ENCODE measurements around the gene LEMD2. TPM values are rescaled to one million over a fixed set of nuclear protein-coding genes. Genes with fewer than 3 reads are reported as not detected.

Gene LEMD2
- total RNA-seq, 4 donors from 2014 or later: 50.0 to 76.6 (median 64.6) TPM

- DNase-seq: no peak
- Histone ChIP-seq H3K36me3 (no peaks in the 10 kb centered on the region), H3K4me1 (no peaks in the 10 kb centered on the region), H3K27me3 (no peaks in the 10 kb centered on the region), H3K4me3 (replicated peaks in 1 of 3) (no peak overlapping the region), H3K9me3 (no peaks in the 10 kb centered on the region), H3K27ac (no peak overlapping the region)
- WGBS, 2 donors: 51 to 54% methylated on average over 4 of the region's 4 CpGs
- intact Hi-C loops (cut with DNase I): no loop called here
- TF ChIP-seq CTCF (IDR thresholded peaks at IDR 0.05): no peak
- TF ChIP-seq POLR2A (IDR thresholded peaks at IDR 0.05): no peak
Measured at GRCh38 chr6:33799454-33800113, 10.7 kb upstream of the LEMD2 start.

GRCh38 chr6:33798343-33798848, 9.5 kb upstream of the LEMD2 start:
- no peak for TF ChIP-seq CTCF (IDR thresholded peaks at IDR 0.05)
- 77 to 80% methylated on average over 12 to 13 of the region's 13 CpGs for WGBS, 2 donors
- intact Hi-C loops (cut with DNase I): no loop called here
- no peak overlapping the region for H3K4me3 ChIP-seq (replicated peaks in 1 of 3)
- no peak for DNase-seq
- H3K4me1 ChIP-seq: no peaks in the 10 kb centered on the region
- no peaks in the 10 kb centered on the region for H3K27me3 ChIP-seq
- H3K36me3 ChIP-seq: no peaks in the 10 kb centered on the region
- no peaks in the 10 kb centered on the region for H3K9me3 ChIP-seq
- no peak overlapping the region for H3K27ac ChIP-seq

GRCh38 chr6:33797626-33798342, 8.9 kb upstream of the LEMD2 start:
- no peak for DNase-seq
- Histone ChIP-seq H3K4me1 (no peaks in the 10 kb centered on the region), H3K4me3 (replicated peaks in 1 of 3) (no peak overlapping the region), H3K9me3 (no peaks in the 10 kb centered on the region), H3K36me3 (no peaks in the 10 kb centered on the region), H3K27ac (no peak overlapping the region), H3K27me3 (no peaks in the 10 kb centered on the region)
- TF ChIP-seq CTCF (IDR thresholded peaks at IDR 0.05) (no peak), POLR2A (IDR thresholded peaks at IDR 0.05) (no peak)
- intact Hi-C loops (cut with DNase I): no loop called here
- 81 to 83% methylated on average over 10 of the region's 10 CpGs for WGBS, 2 donors

GRCh38 chr6:33794910-33795623, 6.1 kb upstream of the LEMD2 start:
- Histone ChIP-seq H3K27ac (no peak overlapping the region), H3K9me3 (no peaks in the 10 kb centered on the region), H3K27me3 (no peaks in the 10 kb centered on the region), H3K4me1 (no peaks in the 10 kb centered on the region), H3K36me3 (no peaks in the 10 kb centered on the region), H3K4me3 (replicated peaks in 1 of 3) (no peak overlapping the region)
- intact Hi-C loops (cut with DNase I): no loop called here
- TF ChIP-seq POLR2A (IDR thresholded peaks at IDR 0.05): no peak
- TF ChIP-seq CTCF (IDR thresholded peaks at IDR 0.05): no peak
- DNase-seq: no peak
- WGBS, 2 donors: 36 to 37% methylated on average over 14 of the region's 14 CpGs

Data from thyroid gland (tissue), 4 donors.